Measurements from ENCODE around the gene E2F7.

GRCh38 chr12:77058740-77059139 lies 6.6 kb downstream of the E2F7 start:
- TF ChIP-seq CTCF (IDR thresholded peaks at IDR 0.05; ENCODE audit: low read depth, low read length) (no peak), EZH2phosphoT487 (IDR thresholded peaks at IDR 0.05; ENCODE audit: low read depth) (no peak)

All from OCI-LY3 (cell line).